Activated CD4-positive, alpha-beta T cell treated with anti-CD3 and anti-CD28 coated beads for 36 hours (primary cell): ENCODE measurements around the gene PLCH2. TPM values are rescaled to one million over a fixed set of nuclear protein-coding genes. Genes with fewer than 3 reads are reported as not detected.
A peak's percentile ranks its signal among the peaks of the same experiment; 100 is the strongest.
"Not testable (repeated sequence)": the region's sequence is repeated elsewhere in the genome, so short reads cannot be mapped to it uniquely, and the experiment has no call there.

Experiments used
- ATAC-seq: fragments of 200-7000 bp; cut with Tn5 transposase; one replicate; pipeline ENCODE4 v1.10.0; 2021; ENCODE audit warnings: mild to moderate bottlenecking, moderate library complexity
- CTCF ChIA-PET: fragments of 350-600 bp; sonication (Branson Sonifier 250); formaldehyde crosslinking; loops from one replicate; lab custom pipeline; 2021; ENCODE audit warnings: antibody characterized with exemption; lab: Charles Lee
- POLR2A ChIA-PET: fragments of 350-600 bp; sonication (Branson Sonifier 250); formaldehyde crosslinking; loops from one replicate; lab custom pipeline; 2021; ENCODE audit warnings: antibody characterized with exemption, inconsistent platforms; lab: Charles Lee
- DNase-seq: peaks from one replicate; pipeline ENCODE4 v3.0.0-alpha.2; 2020
- H3K27ac Mint-ChIP-seq: one replicate; pipeline ENCODE4 v1.8.0; 2021; ENCODE audit warnings: mixed read lengths
- H3K27me3 Mint-ChIP-seq: one replicate; pipeline ENCODE4 v1.8.0; 2021; ENCODE audit warnings: mixed read lengths
- H3K36me3 Mint-ChIP-seq: one replicate; pipeline ENCODE4 v1.8.0; 2021; ENCODE audit warnings: low read depth, mixed read lengths
- H3K4me1 Mint-ChIP-seq: one replicate; pipeline ENCODE4 v1.8.0; 2021; ENCODE audit warnings: mixed read lengths
- H3K4me3 Mint-ChIP-seq: one replicate; pipeline ENCODE4 v1.8.0; 2021; ENCODE audit warnings: mild to moderate bottlenecking, moderate library complexity, mixed read lengths
- H3K9me3 Mint-ChIP-seq: one replicate; pipeline ENCODE4 v1.8.0; 2021; ENCODE audit warnings: low read depth, mixed read lengths
- intact Hi-C, 2 experiments: fragments of 100-400 bp; cut with DNase I in 1 of 2; cut with micrococcal nuclease in 1 of 2; formaldehyde crosslinking; loops; one replicate each; pipeline versions ENCODE4 v1.14.2 to v1.15.1; 2022 to 2024; cut with DNase I, micrococcal nuclease
- total RNA-seq, 2 experiments: library from RNA; stranded (reverse); gene quantifications; one replicate each; pipeline ENCODE4 v1.2.3, GENCODE V29; 2021

Gene PLCH2
- total RNA-seq, 2 experiments from 2014 or later, result 5.1 to 6.3 TPM

DNA sequence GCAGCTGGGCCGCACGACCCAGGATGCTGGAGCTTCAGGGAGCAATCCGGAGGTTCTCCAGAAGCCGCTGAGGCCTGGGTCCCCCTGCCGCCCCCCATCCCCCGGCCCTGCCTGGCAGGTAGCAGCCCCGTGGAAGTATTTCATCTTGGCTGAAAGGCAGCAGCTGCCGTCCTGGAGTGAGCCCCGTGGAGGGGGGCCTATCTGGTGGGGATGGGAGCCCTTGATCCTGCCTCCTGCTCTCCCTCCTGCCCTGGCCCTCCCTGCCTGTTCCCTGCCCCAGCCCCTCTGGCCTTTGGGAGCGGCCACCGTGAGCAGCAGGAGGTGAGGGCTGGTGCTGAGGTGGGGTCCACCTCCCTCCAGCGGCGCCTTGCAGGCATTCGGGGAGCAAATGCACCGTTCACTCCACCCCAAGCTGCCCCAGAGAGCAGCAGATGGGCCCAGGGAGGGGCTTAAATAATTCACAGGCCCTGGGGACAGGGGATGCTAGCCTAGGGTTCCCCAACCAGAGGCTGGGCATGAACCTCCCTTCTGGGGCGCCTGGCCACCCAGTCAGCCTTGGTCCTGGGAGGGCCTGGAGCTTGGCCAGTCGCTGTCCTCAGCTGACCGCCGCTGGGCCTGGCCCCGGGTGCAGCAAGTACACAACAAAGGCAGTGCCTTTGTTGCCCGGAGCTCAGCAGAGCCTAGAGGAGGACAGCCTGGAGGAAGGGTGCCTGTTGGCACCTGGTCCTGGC is 23.7 kb upstream of the PLCH2 start:
- no peak overlapping the region for H3K27ac Mint-ChIP-seq
- ChIA-PET CTCF (no interaction called here), POLR2A (no interaction called here)
- intact Hi-C loops, result no loop called here
- H3K9me3 Mint-ChIP-seq, result no peaks in the 10 kb centered on the region
- ATAC-seq (no peak), DNase-seq (no peak)
- H3K27me3 Mint-ChIP-seq, result no peaks in the 10 kb centered on the region
- no peaks in the 10 kb centered on the region for H3K36me3 Mint-ChIP-seq
- H3K4me3 Mint-ChIP-seq, result no peak overlapping the region
- no peaks in the 10 kb centered on the region for H3K4me1 Mint-ChIP-seq

GRCh38 chr1:2452932-2453315 is 23.2 kb upstream of the PLCH2 start:
- POLR2A ChIA-PET, result no interaction called here
- Mint-ChIP-seq H3K27ac (no peak overlapping the region), H3K4me1 (no peaks in the 10 kb centered on the region), H3K36me3 (no peaks in the 10 kb centered on the region), H3K27me3 (no peaks in the 10 kb centered on the region), H3K9me3 (no peaks in the 10 kb centered on the region), H3K4me3 (no peak overlapping the region)
- ATAC-seq (no peak), DNase-seq (no peak)
- CTCF ChIA-PET, result no interaction called here
- intact Hi-C loops, result no loop called here

- Mint-ChIP-seq H3K9me3 (no peaks in the 10 kb centered on the region), H3K27ac (no peak overlapping the region), H3K4me1 (no peaks in the 10 kb centered on the region), H3K27me3 (no peaks in the 10 kb centered on the region), H3K36me3 (no peaks in the 10 kb centered on the region), H3K4me3 (no peak overlapping the region)
- no peak for ATAC-seq
- DNase-seq, result no peak
- intact Hi-C loops, result no loop called here
- ChIA-PET POLR2A (no interaction called here), CTCF (no interaction called here)
These were observed 21.9 kb upstream of the PLCH2 start for GRCh38 chr1:2454227-2454626.

- intact Hi-C loops, result no loop called here
- no peaks in the 10 kb centered on the region for H3K36me3 Mint-ChIP-seq
- no peak overlapping the region for H3K27ac Mint-ChIP-seq
- ChIA-PET CTCF (no interaction called here), POLR2A (no interaction called here)
- DNase-seq (no peak), ATAC-seq (no peak)
- H3K4me1 Mint-ChIP-seq, result no peaks in the 10 kb centered on the region
- H3K27me3 Mint-ChIP-seq, result no peaks in the 10 kb centered on the region
- no peaks in the 10 kb centered on the region for H3K9me3 Mint-ChIP-seq
- H3K4me3 Mint-ChIP-seq, result no peak overlapping the region
These were observed 20.3 kb upstream of the PLCH2 start for GRCh38 chr1:2455757-2456156.

GRCh38 chr1:2457444-2457843 is 18.6 kb upstream of the PLCH2 start:
- intact Hi-C loops, result no loop called here
- Mint-ChIP-seq H3K4me3 (no peak overlapping the region), H3K4me1 (no peaks in the 10 kb centered on the region), H3K36me3 (no peaks in the 10 kb centered on the region), H3K27me3 (no peaks in the 10 kb centered on the region), H3K27ac (no peak overlapping the region), H3K9me3 (no peaks in the 10 kb centered on the region)
- ATAC-seq (no peak), DNase-seq (no peak)
- POLR2A ChIA-PET, result no interaction called here
- CTCF ChIA-PET, result no interaction called here

DNA sequence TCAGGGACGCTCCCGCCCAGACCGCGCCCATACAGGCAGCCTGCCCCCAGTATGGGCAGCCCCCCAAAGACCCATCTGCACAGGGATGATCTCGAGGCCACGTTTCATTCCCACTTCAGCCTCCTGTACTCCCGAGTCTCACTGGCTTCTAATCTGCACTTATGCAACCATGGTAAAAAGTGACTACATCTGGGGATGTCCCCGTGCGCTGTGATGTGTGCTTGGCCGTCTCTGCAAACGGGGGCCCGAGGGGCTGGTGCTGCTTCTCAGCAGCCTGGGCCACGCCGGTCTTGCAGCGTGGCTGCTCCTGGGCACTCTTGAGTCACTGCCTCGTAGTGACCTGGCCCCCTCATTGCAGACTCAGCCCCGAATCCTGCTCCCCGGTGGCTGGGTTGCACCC is 17.4 kb upstream of the PLCH2 start:
- Mint-ChIP-seq H3K9me3 (no peaks in the 10 kb centered on the region), H3K4me1 (no peaks in the 10 kb centered on the region), H3K36me3 (no peaks in the 10 kb centered on the region), H3K27me3 (no peaks in the 10 kb centered on the region), H3K4me3 (no peak overlapping the region), H3K27ac (no peak overlapping the region)
- ChIA-PET CTCF (interaction anchor here (0.6 kb wide), 1 partner anchor 123 kb away, joined by 3 read pairs; no protein-coding TSS in a partner anchor), POLR2A (no interaction called here)
- DNase-seq (peak; percentile 27), ATAC-seq (no peak)
- intact Hi-C loops, result no loop called here

DNA sequence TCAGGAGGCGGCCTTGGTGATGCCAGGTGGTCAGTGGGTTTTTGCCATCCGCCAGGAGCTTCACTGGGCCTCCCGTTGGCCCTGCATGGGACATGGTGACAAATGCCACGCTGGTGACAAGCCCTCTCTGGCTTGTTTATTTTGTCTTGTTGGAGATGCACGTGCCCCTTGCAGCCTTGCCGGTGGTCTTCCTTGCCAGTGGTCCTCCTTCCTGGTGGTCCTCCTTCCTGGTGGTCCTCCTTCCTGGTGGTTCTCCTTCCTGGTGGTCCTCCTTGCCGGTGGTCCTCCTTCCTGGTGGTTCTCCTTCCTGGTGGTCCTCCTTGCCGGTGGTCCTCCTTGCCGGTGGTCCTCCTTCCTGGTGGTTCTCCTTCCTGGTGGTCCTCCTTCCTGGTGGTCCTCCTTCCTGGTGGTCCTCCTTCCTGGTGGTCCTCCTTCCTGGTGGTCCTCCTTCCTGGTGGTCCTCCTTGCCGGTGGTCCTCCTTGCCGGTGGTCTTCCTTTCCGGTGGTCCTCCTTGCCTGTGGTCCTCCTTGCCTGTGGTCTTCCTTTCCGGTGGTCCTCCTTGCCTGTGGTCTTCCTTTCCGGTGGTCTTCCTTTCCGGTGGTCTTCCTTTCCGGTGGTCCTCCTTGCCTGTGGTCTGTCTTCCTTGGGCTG is 16.9 kb upstream of the PLCH2 start:
- CTCF ChIA-PET, result interaction anchor here (0.6 kb wide), 1 partner anchor 124 kb away, joined by 3 read pairs; no protein-coding TSS in a partner anchor
- H3K4me1 Mint-ChIP-seq, H3K27ac Mint-ChIP-seq, H3K4me3 Mint-ChIP-seq, POLR2A ChIA-PET, DNase-seq, H3K9me3 Mint-ChIP-seq, intact Hi-C loops, H3K27me3 Mint-ChIP-seq, H3K36me3 Mint-ChIP-seq, ATAC-seq: not testable (repeated sequence)

- ChIA-PET POLR2A (interaction anchor here (0.6 kb wide), 1 partner anchor 356 kb away, joined by 4 read pairs; no protein-coding TSS in a partner anchor), CTCF (interaction anchor here (0.6 kb wide), 1 partner anchor 70 kb away, joined by 3 read pairs; no protein-coding TSS in a partner anchor)
- no peaks in the 10 kb centered on the region for H3K36me3 Mint-ChIP-seq
- H3K4me1 Mint-ChIP-seq, result no peaks in the 10 kb centered on the region
- ATAC-seq, result no peak
- no peak overlapping the region for H3K4me3 Mint-ChIP-seq
- no peak overlapping the region for H3K27ac Mint-ChIP-seq
- no peak for DNase-seq
- no peaks in the 10 kb centered on the region for H3K27me3 Mint-ChIP-seq
- intact Hi-C loops, result no loop called here
- no peaks in the 10 kb centered on the region for H3K9me3 Mint-ChIP-seq
These were observed 16.3 kb upstream of the PLCH2 start for GRCh38 chr1:2459757-2460156.

DNA sequence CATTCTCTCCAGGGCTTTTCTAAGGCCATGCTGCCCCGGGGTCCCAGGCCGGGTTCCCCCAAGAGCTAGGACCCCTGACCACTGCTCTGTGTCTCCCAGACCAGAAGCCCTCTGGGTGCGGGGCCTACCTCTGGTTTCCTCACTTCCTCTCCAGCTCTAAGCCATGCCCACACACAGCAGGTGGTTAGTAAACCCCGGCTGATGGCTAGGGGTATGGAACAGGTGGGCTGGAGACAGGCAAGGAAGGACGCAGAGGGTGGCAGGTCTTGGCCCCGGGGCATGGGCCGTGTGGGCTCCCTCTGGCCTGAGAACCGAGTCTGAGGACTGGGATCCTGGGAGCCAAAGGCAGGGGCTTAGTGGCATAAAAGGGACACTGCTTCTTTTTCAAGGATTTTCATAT is 15.9 kb upstream of the PLCH2 start:
- H3K27me3 Mint-ChIP-seq, result no peaks in the 10 kb centered on the region
- POLR2A ChIA-PET, result interaction anchor here (0.6 kb wide), 1 partner anchor 357 kb away, joined by 4 read pairs; no protein-coding TSS in a partner anchor
- H3K9me3 Mint-ChIP-seq, result no peaks in the 10 kb centered on the region
- H3K27ac Mint-ChIP-seq, result no peak overlapping the region
- H3K4me1 Mint-ChIP-seq, result no peaks in the 10 kb centered on the region
- no peak overlapping the region for H3K4me3 Mint-ChIP-seq
- DNase-seq (no peak), ATAC-seq (no peak)
- no peaks in the 10 kb centered on the region for H3K36me3 Mint-ChIP-seq
- intact Hi-C loops, result no loop called here
- CTCF ChIA-PET, result interaction anchor here (0.6 to 0.7 kb wide), 2 partner anchors 70 to 394 kb away, joined by 3 read pairs; no protein-coding TSS in a partner anchor

GRCh38 chr1:2460996-2461751 is 14.9 kb upstream of the PLCH2 start:
- DNase-seq (no peak), ATAC-seq (no peak)
- Mint-ChIP-seq H3K27me3 (no peaks in the 10 kb centered on the region), H3K36me3 (no peaks in the 10 kb centered on the region), H3K9me3 (no peaks in the 10 kb centered on the region), H3K4me3 (no peak overlapping the region), H3K27ac (no peak overlapping the region), H3K4me1 (no peaks in the 10 kb centered on the region)
- intact Hi-C loops, result no loop called here
- ChIA-PET POLR2A (no interaction called here), CTCF (interaction anchor here (0.6 to 0.7 kb wide), 2 partner anchors 24 to 393 kb away, joined by 3 read pairs; no protein-coding TSS in a partner anchor)

DNA sequence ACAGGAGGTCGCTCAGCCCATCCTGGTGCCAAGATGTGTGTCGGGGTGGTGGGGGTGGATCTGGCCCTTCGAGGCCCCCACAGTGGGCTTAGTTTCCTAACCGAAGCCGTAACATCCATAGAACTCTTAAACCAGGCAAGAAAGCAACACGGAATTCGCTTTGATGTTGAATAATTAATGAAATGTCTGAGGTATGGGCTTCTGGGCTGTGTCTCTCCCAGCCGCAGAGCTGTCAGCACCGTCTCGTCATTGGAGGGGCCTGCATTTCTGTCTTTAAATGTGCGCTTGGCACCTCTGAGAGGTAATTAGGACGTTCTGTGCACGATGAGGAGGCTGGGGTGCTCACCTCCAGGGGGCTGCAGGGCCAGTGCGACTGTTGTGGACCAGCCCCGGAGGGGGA is 13.3 kb upstream of the PLCH2 start:
- intact Hi-C loops, result no loop called here
- no peak for DNase-seq
- H3K9me3 Mint-ChIP-seq, result no peaks in the 10 kb centered on the region

More for the DNA sequence above, 13.3 kb upstream of the PLCH2 start:
- Mint-ChIP-seq H3K27me3 (no peaks in the 10 kb centered on the region), H3K36me3 (no peaks in the 10 kb centered on the region), H3K4me1 (no peaks in the 10 kb centered on the region), H3K27ac (no peak overlapping the region), H3K4me3 (no peak overlapping the region)
- no peak for ATAC-seq
- CTCF ChIA-PET, result interaction anchor here (0.9 kb wide), 1 partner anchor 33 kb away, joined by 3 read pairs; no protein-coding TSS in a partner anchor
- POLR2A ChIA-PET, result no interaction called here
